Central memory CD4-positive, alpha-beta T cell (primary cell): ENCODE data around the gene FAXDC2.

Experiments
- DNase-seq: peaks from one replicate; pipeline ENCODE4 v3.0.0; 2022

Gene FAXDC2

GRCh38 chr5:154793599-154794524 is 56.5 kb downstream of the FAXDC2 start:
- DNase-seq = no peak

- no peak for DNase-seq
Observed at GRCh38 chr5:154791535-154791934, 58.9 kb downstream of the FAXDC2 start.

- no peak for DNase-seq
Observed at GRCh38 chr5:154788212-154788611, 62.2 kb downstream of the FAXDC2 start.

- no peak for DNase-seq
Observed at GRCh38 chr5:154786414-154786813, 64.0 kb downstream of the FAXDC2 start.

GRCh38 chr5:154784856-154785255 is 65.5 kb downstream of the FAXDC2 start:
- DNase-seq = no peak

- no peak for DNase-seq
Observed at GRCh38 chr5:154783774-154784460, 66.5 kb downstream of the FAXDC2 start.

GRCh38 chr5:154782812-154783592 is 67.4 kb downstream of the FAXDC2 start:
- DNase-seq = no peak

GRCh38 chr5:154782326-154782725 is 68.1 kb downstream of the FAXDC2 start:
- no peak for DNase-seq

- DNase-seq = no peak
Observed at GRCh38 chr5:154780128-154780527, 70.3 kb downstream of the FAXDC2 start.

GRCh38 chr5:154779105-154779504 is 71.3 kb downstream of the FAXDC2 start:
- DNase-seq = no peak

GRCh38 chr5:154778534-154778933 is 71.9 kb downstream of the FAXDC2 start:
- DNase-seq = no peak

GRCh38 chr5:154776167-154776566 is 74.2 kb downstream of the FAXDC2 start:
- no peak for DNase-seq

- DNase-seq = no peak
Observed at GRCh38 chr5:154773326-154773725, 77.1 kb downstream of the FAXDC2 start.

GRCh38 chr5:154771383-154771901 is 79.0 kb downstream of the FAXDC2 start:
- no peak for DNase-seq

- DNase-seq = no peak
Observed at GRCh38 chr5:154770111-154770510, 80.3 kb downstream of the FAXDC2 start.
